Measurements from ENCODE around the gene EHMT1.
"Not testable (repeated sequence)": the region's sequence is repeated elsewhere in the genome, so short reads cannot be mapped to it uniquely, and the experiment has no call there.

Gene EHMT1

GRCh38 chr9:137880976-137881530 is 262.2 kb downstream of the EHMT1 start:
- no peaks in the 10 kb centered on the region for H3K4me1 ChIP-seq
- TF ChIP-seq, protein P1, sequence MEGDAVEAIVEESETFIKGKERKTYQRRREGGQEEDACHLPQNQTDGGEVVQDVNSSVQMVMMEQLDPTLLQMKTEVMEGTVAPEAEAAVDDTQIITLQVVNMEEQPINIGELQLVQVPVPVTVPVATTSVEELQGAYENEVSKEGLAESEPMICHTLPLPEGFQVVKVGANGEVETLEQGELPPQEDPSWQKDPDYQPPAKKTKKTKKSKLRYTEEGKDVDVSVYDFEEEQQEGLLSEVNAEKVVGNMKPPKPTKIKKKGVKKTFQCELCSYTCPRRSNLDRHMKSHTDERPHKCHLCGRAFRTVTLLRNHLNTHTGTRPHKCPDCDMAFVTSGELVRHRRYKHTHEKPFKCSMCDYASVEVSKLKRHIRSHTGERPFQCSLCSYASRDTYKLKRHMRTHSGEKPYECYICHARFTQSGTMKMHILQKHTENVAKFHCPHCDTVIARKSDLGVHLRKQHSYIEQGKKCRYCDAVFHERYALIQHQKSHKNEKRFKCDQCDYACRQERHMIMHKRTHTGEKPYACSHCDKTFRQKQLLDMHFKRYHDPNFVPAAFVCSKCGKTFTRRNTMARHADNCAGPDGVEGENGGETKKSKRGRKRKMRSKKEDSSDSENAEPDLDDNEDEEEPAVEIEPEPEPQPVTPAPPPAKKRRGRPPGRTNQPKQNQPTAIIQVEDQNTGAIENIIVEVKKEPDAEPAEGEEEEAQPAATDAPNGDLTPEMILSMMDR (IDR thresholded peaks at IDR 0.05; ENCODE audit: low read depth, low read length) = no peak
- no peaks in the 10 kb centered on the region for H3K9me3 ChIP-seq
- H3K27me3 ChIP-seq = peaks cover 10% of the 10 kb centered on the region
- H3K4me3 ChIP-seq (ENCODE audit: low read depth, low read length) = no peak overlapping the region
- H3K36me3 ChIP-seq = no peaks in the 10 kb centered on the region
- no peak for DNase-seq

GRCh38 chr9:137881591-137882505 is 263.0 kb downstream of the EHMT1 start:
- TF ChIP-seq, protein P1 (IDR thresholded peaks at IDR 0.05; ENCODE audit: low read depth, low read length) = no peak
- H3K36me3 ChIP-seq = no peaks in the 10 kb centered on the region
- H3K4me1 ChIP-seq = no peaks in the 10 kb centered on the region
- H3K27me3 ChIP-seq = peaks cover 10% of the 10 kb centered on the region
- no peak for DNase-seq
- no peak overlapping the region for H3K4me3 ChIP-seq (ENCODE audit: low read depth, low read length)
- H3K9me3 ChIP-seq = no peaks in the 10 kb centered on the region

GRCh38 chr9:137882506-137882821 is 263.7 kb downstream of the EHMT1 start:
- no peaks in the 10 kb centered on the region for H3K9me3 ChIP-seq
- no peaks in the 10 kb centered on the region for H3K4me1 ChIP-seq
- TF ChIP-seq, protein P1 (IDR thresholded peaks at IDR 0.05; ENCODE audit: low read depth, low read length) = no peak
- H3K36me3 ChIP-seq = no peaks in the 10 kb centered on the region
- H3K27me3 ChIP-seq = peaks cover 6% of the 10 kb centered on the region
- H3K4me3 ChIP-seq (ENCODE audit: low read depth, low read length) = no peak overlapping the region
- DNase-seq = no peak

DNA sequence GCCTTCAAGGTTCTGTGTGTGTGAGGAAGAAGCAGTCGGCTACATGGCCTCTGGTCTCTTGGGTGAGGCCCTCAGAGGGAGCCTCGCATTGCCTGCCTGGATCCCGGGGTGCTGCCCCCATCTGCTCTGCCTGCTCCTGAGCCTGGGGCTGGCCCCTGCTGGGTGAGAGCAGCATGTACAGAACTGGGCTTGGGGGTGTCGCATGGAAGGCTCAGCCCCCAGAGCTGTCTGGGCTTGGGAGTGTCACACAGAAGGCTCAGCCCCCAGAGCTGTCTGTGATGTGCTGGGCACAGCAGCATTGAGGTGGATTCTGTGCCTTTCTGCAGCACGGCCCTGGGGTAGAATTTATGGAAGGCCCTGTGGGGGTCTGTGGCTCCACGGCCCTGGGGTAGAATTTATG is 265.2 kb downstream of the EHMT1 start:
- DNase-seq; H3K4me1 ChIP-seq; H3K27me3 ChIP-seq; H3K4me3 ChIP-seq (ENCODE audit: low read depth, low read length); H3K36me3 ChIP-seq; H3K9me3 ChIP-seq: not testable (repeated sequence)

DNA sequence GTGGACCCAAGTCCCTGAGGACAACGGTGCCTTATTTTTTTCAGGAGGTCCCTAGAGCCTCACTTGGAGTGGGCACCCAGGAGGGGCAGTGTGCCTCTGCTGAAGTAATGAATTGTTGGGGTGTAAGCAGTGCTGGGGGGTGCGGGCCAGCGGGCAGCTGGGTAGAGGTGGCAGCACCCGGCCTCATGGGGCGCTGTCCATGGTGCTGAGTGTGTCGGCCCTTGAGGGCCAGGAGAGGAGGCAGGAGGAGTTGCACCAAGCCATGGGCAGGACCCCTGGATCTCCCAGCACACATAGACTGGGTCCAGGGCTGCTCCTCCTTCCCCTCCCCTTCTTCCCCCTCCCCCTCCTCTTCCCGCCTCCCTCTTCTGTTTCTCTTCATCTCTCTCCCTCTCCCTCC is 265.7 kb downstream of the EHMT1 start:
- H3K27me3 ChIP-seq; H3K4me3 ChIP-seq (ENCODE audit: low read depth, low read length); DNase-seq; H3K36me3 ChIP-seq; H3K9me3 ChIP-seq; H3K4me1 ChIP-seq: not testable (repeated sequence)

GRCh38 chr9:137885121-137885520 is 266.3 kb downstream of the EHMT1 start:
- DNase-seq; H3K36me3 ChIP-seq; H3K4me1 ChIP-seq; H3K27me3 ChIP-seq; H3K9me3 ChIP-seq; H3K4me3 ChIP-seq (ENCODE audit: low read depth, low read length): not testable (repeated sequence)

All from BE2C (cell line).